T-helper 22 cell (primary cell): Measurements from ENCODE around the gene FBXL2.
"Not testable (repeated sequence)": the region's sequence is repeated elsewhere in the genome, so short reads cannot be mapped to it uniquely, and the experiment has no call there.

Experiments
- DNase-seq: peaks from one replicate; pipeline ENCODE4 v3.0.0-alpha.2; 2020; ENCODE audit warnings: low read depth

FBXL2 gene

GRCh38 chr3:33429306-33429705 is 152.1 kb downstream of the FBXL2 start:
- DNase-seq = not testable (repeated sequence)

GRCh38 chr3:33430061-33430460 is 152.8 kb downstream of the FBXL2 start:
- no peak for DNase-seq

DNA sequence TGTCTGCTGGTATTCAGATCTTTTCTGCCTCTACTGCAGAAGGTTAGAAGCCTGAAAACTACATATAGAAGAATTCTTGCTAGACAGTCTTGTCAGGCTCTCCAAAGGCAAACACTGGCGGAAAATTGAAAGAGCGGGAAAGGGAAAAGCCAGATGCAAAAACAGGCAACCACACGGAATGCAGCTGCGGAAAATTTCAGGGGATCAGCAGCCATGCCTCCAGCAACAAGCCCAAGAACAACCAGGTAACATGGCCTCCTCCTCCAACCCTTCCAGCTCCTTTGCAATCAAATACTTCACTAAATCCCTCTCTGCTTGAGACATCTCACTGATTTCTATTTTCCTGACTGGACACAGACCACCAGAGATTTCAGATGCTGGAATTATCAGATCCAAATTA is 153.3 kb downstream of the FBXL2 start:
- no peak for DNase-seq

GRCh38 chr3:33433843-33434242 is 156.6 kb downstream of the FBXL2 start:
- no peak for DNase-seq
